Fibroblast of gingiva (primary cell): ENCODE results near the gene TLK2.
A peak's percentile ranks its signal among the peaks of the same experiment; 100 is the strongest.
"Not testable (repeated sequence)": the region's sequence is repeated elsewhere in the genome, so short reads cannot be mapped to it uniquely, and the experiment has no call there.

Experiments
- DNase-seq: peaks from one replicate; pipeline ENCODE4 v3.0.0-alpha.2; 2011; ENCODE audit warnings: low read depth

The TLK2 gene

DNA sequence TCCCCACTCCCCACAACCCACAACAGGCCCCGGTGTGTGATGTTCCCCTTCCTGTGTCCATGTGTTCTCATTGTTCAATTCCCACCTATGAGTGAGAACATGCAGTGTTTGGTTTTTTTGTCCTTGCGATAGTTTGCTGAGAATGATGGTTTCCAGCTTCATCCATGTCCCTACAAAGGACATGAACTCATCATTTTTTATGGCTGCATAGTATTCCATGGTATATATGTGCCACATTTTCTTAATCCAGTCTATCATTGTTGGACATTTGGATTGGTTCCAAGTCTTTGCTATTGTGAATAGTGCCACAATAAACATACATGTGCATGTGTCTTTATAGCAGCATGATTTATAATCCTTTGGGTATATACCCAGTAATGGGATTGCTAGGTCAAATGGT lies 82.3 kb downstream of the TLK2 start:
- DNase-seq, result not testable (repeated sequence)

DNA sequence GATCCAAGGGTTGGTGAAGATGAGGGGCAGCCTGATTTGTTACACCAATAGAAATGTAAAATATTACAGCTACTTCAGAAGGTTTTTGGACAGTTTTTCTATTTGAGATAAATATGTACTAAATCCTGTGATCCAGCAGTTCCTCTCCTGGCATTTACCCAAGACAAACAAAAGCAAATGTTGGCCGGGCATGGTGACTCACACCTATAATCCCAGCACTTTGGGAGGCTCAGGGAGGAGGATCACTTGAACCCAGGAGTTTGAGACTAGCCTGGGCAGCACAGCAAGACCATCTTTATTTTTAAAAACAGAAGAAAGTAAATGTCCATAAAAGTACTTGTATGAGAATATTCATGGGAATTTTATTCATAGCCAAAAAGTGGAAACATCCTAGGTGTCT lies 84.0 kb downstream of the TLK2 start:
- peak; percentile 28 for DNase-seq

DNA sequence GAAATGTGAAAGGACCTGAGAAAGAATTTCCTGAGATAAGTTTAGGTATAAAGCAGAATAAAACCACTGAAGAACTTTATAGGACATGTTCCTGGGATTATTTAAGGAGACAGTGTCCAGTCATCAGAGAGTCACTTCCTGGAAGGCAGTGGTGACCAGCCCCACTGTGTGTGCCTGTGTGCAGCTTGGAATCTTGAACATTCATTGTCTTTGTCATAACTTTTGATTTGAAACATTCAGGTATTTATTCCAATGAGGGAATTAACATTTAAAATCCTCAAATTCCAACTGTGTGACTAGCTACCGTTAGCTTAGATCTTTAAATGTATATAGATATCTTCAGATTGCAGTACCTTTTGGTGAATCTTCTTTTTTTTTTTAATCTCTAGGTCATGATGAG lies 87.2 kb downstream of the TLK2 start:
- DNase-seq, result peak; percentile 21

DNA sequence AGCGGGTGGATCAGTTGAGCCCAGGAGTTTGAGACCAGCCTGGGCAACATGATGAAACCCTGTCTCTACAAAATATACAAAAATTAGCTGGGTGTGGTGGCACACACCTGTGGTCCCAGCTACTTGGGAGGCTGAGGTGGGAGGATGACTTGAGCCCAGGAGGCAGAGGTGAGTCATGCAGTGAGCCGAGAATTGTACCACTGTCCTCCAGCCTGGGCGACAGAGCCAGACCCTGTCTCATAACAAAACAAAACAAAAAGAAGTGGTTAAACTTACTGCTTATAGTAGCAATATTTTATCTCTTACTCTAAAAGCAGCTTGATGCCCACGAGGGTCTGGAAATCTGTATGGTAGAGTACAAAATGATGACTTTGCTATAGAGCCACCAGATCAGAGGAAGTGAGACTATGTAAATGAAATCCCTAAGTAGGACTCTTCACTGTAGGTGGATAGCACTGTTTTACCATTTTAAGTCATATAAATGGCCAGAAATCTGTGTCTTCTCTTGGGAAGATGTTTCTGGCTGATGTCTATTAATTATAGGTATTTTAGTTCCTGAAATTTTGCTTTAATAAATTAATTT lies 88.5 kb downstream of the TLK2 start:
- no peak for DNase-seq

DNA sequence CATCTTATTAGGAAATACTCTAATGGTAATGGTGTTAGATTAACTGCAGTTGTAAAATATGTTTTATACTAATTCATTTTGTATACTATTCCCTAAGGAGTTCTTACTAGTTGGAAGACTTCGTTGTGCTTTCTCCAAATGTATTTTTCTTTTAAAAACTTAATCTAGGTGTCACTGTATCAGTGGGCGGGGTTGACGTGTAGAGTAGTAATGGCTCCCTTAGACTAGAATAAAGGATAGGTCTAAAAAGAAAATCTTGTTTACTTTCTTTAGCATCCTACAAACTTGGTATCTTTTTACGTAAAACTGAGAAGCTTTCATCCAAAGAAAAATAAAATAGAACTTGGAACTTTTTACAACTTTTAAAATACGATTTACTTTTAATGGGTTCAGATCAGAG lies 93.9 kb downstream of the TLK2 start:
- no peak for DNase-seq

DNA sequence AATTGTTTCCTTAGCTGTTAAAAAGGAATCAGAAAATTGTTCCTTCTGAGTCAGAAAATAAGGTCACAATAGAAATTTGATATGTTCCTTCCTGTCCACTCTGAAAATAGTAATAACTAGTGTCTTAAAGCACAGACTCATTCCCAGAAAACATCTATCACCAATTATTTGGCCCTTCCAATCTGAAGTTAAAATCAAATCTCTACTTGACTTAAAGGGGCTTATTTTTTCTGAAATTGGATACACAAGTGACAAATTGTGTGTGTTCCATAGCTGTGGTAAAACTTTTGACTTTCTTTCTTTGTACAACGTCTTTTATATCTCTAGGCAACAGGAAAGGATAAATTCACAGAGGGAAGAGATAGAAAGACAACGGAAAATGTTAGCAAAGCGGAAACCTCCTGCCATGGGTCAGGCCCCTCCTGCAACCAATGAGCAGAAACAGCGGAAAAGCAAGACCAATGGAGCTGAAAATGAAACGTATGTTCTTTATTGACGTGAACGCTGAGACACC lies 94.3 kb downstream of the TLK2 start:
- peak; percentile 43 for DNase-seq

DNA sequence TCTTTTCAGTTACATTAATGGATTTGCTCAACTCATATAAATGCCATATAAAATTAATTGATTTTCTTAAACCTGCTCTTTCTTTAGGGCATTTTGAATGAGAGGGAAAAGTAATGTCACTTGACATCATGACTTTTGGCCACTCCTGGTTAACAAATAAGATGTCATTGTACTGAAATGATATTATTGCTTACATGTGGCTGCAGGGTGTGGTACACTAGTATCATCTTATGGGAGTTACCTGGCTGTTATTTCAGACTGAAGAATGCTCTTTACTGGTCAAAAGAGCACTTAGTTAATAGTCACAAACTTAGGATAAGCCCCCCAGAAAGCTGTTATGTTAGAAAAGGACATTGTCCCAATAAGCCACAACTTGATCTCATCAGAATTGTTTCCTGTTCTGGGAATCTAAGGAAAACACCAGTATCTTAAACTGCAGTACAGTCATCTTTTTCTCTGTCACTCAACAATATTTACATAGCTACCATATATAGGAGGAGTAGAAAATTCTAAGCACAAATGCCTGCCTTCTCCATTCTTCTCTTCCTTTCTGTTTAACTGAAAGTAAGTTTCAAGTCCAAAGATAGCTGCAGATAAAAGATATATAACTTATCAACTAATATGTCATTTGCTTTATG lies 95.0 kb downstream of the TLK2 start:
- DNase-seq, result no peak

DNA sequence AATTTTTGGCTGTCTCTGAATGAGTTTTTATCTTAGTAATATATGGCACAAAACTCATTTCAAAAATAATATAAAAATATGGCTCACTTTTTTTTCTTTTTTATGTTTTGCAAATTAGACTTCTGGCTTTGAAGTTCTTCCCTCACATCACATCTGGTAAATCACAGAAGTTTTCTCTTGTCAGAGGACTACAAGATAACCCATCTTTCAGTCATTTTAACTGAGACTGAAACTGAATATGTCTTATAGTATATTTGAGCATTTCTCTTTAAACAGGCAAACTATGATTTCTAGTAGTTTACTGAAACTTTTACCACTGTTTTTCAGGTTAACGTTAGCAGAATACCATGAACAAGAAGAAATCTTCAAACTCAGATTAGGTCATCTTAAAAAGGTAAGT lies 97.8 kb downstream of the TLK2 start:
- DNase-seq, result no peak

DNA sequence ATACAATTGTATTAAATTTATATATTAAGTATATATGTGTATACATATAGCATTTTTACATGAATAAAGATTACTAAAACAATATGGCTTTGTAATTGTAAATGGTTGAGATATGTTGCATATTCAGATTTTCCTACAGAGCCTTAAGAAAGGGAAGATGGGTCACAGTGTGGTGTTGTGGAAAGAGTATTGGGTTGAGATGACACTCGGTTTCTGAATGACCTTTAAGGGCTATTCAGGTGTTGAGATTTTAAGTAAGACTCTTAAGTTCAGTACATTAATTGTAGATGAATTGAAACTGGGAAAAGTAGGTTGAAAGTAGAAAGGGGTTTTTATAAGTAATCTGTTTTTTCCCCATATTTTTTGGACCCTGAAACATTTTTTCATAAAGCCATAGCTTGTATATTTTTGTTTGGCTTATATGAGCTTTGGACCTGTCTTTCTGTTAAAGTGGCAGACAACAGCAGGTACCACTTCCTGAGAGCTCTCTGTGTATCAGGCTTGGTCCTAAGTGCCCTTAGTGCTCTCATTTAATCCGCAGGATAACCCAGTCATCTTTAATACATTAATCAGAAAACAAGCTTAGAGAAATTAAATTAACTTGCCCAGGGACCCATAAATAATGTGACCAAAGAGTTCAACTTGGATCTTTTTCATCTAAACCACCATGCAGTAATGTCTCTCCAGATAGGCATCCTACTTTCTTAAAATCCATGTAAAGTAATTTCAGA lies 100.3 kb downstream of the TLK2 start:
- no peak for DNase-seq

DNA sequence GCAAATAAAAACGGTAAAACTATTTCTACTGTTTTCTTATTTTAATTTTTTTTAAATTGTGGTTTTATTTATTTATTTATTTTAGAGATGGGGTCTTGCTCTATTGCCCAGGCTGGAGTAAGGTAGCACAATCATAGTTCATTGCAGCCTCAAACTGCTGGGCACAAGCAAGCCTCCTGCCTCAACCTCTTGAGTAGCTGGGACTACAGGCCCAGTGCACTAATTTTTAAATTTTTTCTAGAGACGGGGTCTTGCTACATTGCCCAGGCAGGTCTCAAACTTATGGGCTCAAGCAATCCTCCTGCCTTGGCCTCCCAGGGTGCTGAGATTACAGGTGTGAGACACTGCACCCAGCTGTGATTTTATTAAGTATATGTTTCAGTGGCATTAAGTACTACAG lies 102.3 kb downstream of the TLK2 start:
- DNase-seq, result no peak

DNA sequence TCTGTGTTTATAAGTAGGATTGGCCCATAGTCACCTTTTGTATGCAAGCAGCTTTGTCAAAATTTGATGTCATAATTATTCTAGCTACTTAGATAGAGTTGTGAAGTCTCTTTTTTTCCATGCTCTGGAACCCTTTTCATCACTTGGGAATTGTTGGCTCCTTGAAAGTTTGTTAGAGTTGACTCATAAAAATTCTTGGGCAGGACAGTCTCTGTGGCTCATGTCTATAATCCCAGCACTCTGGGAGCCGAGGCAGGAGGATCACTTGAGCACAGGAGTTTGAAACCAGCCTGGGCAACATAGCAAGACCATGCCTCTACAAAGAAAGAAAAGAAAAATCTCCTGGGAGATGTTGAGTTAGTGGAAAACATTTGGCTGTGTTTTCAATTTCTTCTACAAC lies 103.1 kb downstream of the TLK2 start:
- no peak for DNase-seq

DNA sequence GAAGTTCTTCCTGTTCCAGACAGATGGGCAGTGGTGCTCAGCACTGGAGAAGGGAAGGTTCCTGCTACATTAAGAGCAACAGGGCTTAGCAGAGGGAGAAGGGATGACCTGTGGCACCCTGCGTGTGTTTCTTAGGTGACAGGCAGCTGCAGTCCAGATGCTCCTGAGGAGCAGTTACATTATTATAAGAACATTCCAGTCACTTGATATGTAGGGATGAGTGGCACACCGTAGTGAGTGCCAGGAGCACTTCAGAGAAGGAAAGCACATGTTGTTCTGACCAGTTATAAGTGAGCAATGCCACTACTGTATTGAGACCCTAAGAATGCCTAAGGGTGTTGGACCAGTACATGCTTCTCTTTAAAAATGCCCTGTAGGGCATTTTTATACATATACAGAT lies 108.9 kb downstream of the TLK2 start:
- peak; percentile 56 for DNase-seq

DNA sequence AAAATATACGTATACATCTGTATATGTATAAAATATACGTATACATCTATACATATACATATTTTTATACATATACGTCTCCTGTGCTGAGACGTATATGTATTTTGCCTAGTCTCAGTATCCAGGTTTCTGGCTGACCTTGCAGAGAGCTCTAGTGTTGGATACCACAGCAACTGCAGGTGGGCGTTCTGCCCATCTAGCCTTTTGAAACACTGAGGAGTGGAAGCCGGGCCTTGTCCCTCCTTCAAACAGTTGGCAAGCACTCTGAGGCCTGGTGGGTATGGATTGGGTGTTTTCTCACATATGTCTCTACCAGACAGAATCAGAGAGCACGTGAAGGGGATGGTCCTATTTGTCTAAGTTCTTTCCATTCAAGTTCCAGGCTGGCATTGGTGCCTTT lies 109.5 kb downstream of the TLK2 start:
- DNase-seq, result no peak

DNA sequence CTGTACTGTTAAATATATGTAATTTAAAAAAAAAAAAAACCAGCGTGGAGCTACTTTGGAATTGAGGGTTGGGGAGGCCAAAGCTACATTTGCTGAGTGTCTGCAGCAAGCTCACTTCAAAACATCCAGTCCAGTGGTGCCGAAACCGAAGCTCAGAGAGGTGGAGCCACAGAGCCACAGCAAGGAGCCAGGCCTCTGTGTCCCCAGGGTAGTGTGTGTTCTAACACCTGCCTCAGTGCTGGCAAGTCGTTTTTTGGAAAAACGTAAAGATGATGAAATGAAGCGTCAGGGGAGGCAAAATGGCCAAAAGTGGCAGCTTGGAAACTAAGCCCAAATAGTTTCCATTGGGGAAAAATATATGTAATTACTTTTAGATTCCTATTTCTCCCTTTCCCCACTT lies 112.7 kb downstream of the TLK2 start:
- DNase-seq, result peak; percentile 53

DNA sequence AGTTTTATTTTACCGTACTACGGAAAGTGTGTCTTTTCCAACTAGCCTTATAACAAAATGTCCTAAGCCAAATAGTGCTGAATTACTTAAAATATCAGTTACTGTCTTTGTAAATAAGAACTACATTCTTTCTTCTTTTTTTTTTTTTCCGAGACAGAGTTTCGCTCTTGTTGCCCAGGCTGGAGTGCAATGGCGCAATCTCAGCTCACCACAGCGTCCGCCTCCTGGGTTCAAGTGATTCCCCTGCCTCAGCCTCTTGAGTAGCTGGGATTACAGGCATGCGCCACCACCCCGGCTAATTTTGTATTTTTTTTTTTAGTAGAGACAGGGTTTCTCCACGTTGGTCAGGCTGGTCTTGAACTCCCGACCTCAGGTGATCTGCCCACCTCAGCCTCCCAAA lies 113.2 kb downstream of the TLK2 start:
- DNase-seq, result peak; percentile 73

DNA sequence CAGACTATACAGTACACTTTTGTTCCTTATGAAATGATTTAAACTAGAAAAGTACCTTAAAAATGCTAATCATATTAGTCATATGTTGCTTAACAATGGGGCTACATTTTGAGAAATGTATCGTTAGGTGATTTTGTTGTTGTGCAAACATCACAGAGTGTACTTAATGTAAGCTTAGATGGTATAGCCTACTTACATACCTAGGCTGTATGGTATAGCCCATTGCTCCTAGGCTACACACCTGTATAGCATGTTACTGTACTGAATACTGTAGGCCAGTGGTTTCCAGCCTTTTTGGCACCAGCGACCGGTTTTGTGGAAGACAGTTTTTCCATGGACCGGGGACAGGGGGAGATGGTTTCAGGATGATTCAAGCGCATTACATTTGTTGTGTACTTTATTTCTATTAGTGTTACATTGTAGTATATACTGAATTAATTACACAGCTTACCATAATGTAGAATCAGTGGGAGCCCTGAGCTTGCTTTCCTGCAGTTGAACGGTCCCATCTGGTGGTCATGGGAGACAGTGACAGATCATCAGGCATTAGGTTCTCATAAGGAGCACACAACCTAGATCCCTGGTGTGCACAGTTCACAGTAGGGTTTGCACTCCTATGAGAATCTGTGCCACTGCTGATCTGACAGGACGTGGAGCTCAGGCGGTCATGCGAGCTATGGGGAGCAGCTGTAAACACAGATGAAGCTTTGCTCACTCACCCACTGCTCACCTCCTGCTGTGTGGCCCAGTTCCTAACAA lies 113.9 kb downstream of the TLK2 start:
- DNase-seq, result peak; percentile 42

DNA sequence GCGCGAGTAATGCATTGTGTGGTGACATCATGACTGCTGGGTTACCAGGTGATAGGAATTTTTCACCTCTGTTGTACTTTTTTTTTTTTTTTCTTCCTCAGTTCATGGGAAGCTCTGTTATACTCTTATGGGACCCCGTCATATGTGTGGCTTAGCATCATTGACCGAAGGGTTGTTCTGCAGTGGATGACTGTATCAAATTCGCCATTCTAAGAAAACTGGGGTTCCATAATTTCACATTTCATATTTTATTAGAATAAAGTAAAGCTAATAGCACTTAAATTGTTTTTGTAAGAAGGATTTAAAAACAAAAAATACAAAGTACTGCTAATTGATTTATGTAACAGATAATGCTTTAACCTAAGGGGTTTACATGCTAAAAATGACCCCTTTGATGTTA lies 116.9 kb downstream of the TLK2 start:
- DNase-seq, result no peak

DNA sequence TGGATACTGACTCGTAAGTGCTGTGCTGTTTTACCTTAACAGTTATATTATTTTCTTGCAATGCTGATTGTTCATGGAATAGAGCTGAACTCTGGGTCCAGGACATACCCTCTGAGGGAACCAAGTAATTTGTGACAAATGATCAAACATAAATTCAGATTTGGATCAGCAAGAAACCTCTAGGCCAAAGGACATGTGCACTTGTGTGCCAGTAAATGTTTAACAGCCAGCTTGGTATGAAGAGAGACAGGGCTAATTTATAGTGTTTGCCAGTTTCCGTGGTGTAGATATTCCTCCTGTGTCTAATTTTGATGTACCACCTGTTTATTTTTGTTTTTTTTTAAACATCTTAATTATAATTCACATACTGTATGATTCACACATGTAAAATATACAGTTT lies 118.0 kb downstream of the TLK2 start:
- no peak for DNase-seq

DNA sequence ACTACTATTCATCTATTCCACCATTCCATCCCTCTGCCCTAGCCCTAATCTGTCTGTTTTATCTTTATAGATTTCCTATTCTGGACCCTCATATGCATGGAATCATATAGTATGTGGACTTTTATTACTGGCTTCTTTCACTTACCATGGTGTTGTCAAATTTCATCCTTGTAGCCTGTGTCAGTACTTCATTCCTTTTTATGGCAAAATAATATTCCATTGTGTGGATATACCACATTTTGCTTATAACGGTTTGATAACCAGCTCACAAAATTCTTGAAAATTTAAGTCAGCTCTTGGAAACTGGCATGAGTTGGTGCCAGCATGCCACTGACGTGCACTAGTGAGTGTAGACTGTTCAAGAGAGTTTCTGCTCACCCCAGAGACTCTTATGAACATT lies 118.5 kb downstream of the TLK2 start:
- DNase-seq, result no peak

DNA sequence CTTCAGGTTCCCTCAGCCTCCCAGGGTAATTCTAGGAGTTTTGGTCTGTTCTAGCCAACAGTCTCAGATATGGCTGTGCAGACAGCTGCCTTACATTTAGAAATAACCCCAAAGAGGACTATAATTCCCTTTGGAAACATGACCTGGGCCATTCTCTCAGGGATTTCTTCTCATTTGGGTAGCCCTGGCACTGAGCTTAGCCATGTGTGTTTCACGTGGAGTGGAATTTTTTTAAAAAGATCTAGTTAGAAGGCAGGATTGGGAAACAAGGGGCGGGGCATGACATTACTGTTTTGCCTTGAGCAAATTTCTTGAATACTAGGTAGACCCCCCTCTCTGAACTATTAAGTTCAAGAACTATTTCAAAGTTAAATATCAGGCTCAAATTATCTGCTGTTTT lies 119.3 kb downstream of the TLK2 start:
- DNase-seq, result peak; percentile 91

DNA sequence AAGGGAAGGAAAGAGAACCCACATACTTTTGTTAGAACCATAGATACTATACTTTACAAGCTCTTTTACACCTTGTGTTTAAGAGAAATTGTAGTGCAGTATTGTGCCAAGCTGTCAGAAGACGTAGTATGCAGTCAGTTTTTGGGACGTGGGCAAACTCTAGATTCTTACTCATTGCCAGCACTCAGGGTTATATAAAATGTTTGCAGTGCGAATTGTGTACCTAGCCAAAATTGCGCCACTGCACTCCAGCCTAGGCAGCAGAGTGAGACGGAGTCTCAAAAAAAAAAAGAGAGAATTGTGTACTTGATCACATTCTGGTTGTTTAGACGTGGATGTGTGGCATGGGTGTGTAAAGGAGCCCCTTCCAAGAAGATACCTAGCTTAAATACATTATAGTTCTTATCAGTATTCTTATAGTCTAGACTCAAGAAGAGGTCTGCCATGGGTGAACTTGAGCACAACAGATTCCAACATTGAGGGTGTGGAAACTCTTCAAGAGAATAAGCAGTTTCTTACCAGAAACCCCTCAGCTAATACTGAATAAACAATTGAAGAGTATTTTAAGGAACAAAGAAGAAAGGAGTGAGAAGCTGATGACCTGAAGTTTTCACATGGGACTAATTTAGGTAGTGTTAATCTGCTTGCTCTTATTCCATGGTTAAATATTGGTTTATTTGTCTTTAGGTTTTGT lies 121.5 kb downstream of the TLK2 start:
- no peak for DNase-seq

DNA sequence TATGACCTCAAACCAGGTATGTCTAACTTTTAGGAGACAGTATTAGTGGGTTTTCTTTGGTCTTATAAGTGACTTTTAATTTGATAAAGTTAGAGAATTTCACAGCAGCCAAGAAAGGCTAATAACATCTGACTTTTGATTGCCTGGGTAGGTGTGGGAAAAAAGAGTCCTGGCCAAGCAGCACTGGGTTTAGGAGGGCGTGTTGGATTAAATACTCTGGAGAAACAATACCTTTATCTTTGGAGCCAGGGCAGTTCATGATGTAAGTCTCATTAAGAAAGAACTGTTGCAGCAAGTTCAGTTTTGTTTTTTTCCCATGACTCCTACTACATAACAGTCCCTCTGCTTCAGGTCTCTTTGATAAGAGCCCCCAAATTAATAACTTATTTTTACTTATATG lies 122.2 kb downstream of the TLK2 start:
- DNase-seq, result no peak
